ENCODE measurements around the gene ZNF155. TPM values are rescaled to one million over a fixed set of nuclear protein-coding genes. Genes with fewer than 3 reads are reported as not detected.

Gene ZNF155
- total RNA-seq, 1 donor from 2014 or later, result 10.3 TPM

DNA sequence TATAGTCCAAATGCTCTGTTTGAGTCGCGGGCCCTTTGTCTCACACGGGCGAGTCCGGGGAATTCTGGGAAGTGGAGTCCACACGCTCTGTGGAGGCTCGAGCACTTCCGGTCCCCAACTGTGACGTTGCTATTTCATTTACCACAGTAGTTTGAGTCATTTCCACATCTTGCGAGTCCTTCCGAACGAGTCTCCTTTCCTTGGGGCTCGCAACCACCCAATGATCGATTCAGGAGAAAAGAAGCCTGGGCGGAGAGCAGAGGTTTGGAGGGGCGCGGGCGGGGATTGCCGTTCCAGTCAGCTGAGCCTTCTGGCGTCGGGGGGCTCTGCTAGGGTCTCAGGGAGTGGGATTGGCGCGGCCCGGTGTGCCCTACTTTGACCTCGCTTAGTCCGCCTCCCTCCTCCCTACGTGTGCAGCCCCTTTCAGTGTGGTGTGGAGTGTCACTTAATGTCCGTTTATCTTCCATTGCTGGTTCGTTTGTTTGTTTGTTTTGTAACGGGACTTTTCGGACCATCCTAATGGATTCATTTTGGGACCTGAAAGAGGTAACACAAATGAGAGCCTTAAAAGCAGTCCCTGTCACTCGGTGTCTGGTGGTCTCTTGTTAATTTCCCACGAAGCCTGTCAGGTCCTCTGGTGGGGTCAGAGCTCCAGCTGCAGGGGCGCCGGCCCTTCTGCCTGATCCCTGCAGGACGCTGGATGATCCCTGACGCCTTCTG is 41.4 kb downstream of the ZNF155 start, which contains the start of gene ZNF222:
Gene ZNF222 (plus strand): TSS at position 163 of the 720 bp plus-strand sequence. CDS start 58 bp downstream, at position 221.
- Mint-ChIP-seq H3K27ac (peak within 1 kb of the TSS; percentile 91), H3K4me1 (ENCODE audit: unreplicated experiment) (peaks cover 14% of the 10 kb centered on the region), H3K4me3 (peak within 1 kb of the TSS; percentile 98), H3K9me3 (peaks cover 16% of the 10 kb centered on the region), H3K36me3 (peaks cover 48% of the 10 kb centered on the region), H3K27me3 (peaks cover 8% of the 10 kb centered on the region)
- peak; percentile 77 for DNase-seq (ENCODE audit: extremely low spot score, unreplicated experiment)
- TF ChIP-seq CTCF (conservative IDR thresholded peaks at IDR 0.05), result no peak

- peak overlapping the region; percentile 50 for H3K27ac Mint-ChIP-seq
- peaks cover 16% of the 10 kb centered on the region for H3K9me3 Mint-ChIP-seq
- no peak for TF ChIP-seq CTCF (conservative IDR thresholded peaks at IDR 0.05)
- no peak for DNase-seq (ENCODE audit: extremely low spot score, unreplicated experiment)
- H3K4me3 Mint-ChIP-seq, result peak overlapping the region; percentile 98
- peaks cover 14% of the 10 kb centered on the region for H3K4me1 Mint-ChIP-seq (ENCODE audit: unreplicated experiment)
- H3K36me3 Mint-ChIP-seq, result peaks cover 55% of the 10 kb centered on the region
- peaks cover 3% of the 10 kb centered on the region for H3K27me3 Mint-ChIP-seq
These were observed 42.6 kb downstream of the ZNF155 start for GRCh38 chr19:44026622-44027021.

GRCh38 chr19:44032001-44032610 is 48.1 kb downstream of the ZNF155 start:
- Mint-ChIP-seq H3K9me3 (peaks cover 26% of the 10 kb centered on the region), H3K36me3 (peaks cover 53% of the 10 kb centered on the region), H3K4me3 (no peak overlapping the region), H3K27me3 (no peaks in the 10 kb centered on the region), H3K27ac (no peak overlapping the region), H3K4me1 (ENCODE audit: unreplicated experiment) (no peaks in the 10 kb centered on the region)
- no peak for TF ChIP-seq CTCF (conservative IDR thresholded peaks at IDR 0.05)
- DNase-seq (ENCODE audit: extremely low spot score, unreplicated experiment), result no peak

- no peak overlapping the region for H3K27ac Mint-ChIP-seq
- H3K4me3 Mint-ChIP-seq, result no peak overlapping the region
- peaks cover 5% of the 10 kb centered on the region for H3K9me3 Mint-ChIP-seq
- no peak for DNase-seq (ENCODE audit: extremely low spot score, unreplicated experiment)
- no peaks in the 10 kb centered on the region for H3K4me1 Mint-ChIP-seq (ENCODE audit: unreplicated experiment)
- no peak for TF ChIP-seq CTCF (conservative IDR thresholded peaks at IDR 0.05)
- peaks cover 33% of the 10 kb centered on the region for H3K27me3 Mint-ChIP-seq
- no peaks in the 10 kb centered on the region for H3K36me3 Mint-ChIP-seq
These were observed 58.2 kb downstream of the ZNF155 start for GRCh38 chr19:44042147-44042546.

Other genes starting within 250 kb of the ZNF155 start
- gene SMG9, start 229.2 kb upstream of the ZNF155 start, total RNA-seq (ENCODE audit: low replicate concordance), result 44.5 and 64.9 TPM in 2 replicates
- 1.6 and 7.7 TPM in 2 replicates for gene KCNN4, start 203.2 kb upstream of the ZNF155 start, total RNA-seq (ENCODE audit: low replicate concordance)
- 0.85 and 3.9 TPM in 2 replicates for gene LYPD5, start 181.7 kb upstream of the ZNF155 start, total RNA-seq (ENCODE audit: low replicate concordance)
- gene ZNF283, start 156.9 kb upstream of the ZNF155 start, total RNA-seq (ENCODE audit: low replicate concordance), result 13.1 and 18.2 TPM in 2 replicates
- gene ZNF404, start 100.2 kb upstream of the ZNF155 start, total RNA-seq (ENCODE audit: low replicate concordance), result 5.4 and 7.5 TPM in 2 replicates
- 13.9 and 19.2 TPM in 2 replicates for gene ZNF45, start 48.9 kb upstream of the ZNF155 start, total RNA-seq (ENCODE audit: low replicate concordance)
- 7.6 and 12.2 TPM in 2 replicates for gene ZNF221, start 33.0 kb upstream of the ZNF155 start, total RNA-seq (ENCODE audit: low replicate concordance)
- gene ZNF230, start 18.8 kb downstream of the ZNF155 start, total RNA-seq (ENCODE audit: low replicate concordance), result 5.0 and 6.5 TPM in 2 replicates
- 6.7 and 7.9 TPM in 2 replicates for gene ZNF222, start 41.2 kb downstream of the ZNF155 start, total RNA-seq (ENCODE audit: low replicate concordance)
- gene ZNF223, start 67.8 kb downstream of the ZNF155 start, total RNA-seq (ENCODE audit: low replicate concordance), result 8.4 and 10.0 TPM in 2 replicates
- 4.9 and 5.2 TPM in 2 replicates for gene ZNF284, start 88.0 kb downstream of the ZNF155 start, total RNA-seq (ENCODE audit: low replicate concordance)
- gene ZNF224, start 110.2 kb downstream of the ZNF155 start, total RNA-seq (ENCODE audit: low replicate concordance), result 28.9 and 32.8 TPM in 2 replicates
- gene ZNF225, start 129.2 kb downstream of the ZNF155 start, total RNA-seq (ENCODE audit: low replicate concordance), result 5.8 and 8.4 TPM in 2 replicates
- gene ZNF234, start 157.4 kb downstream of the ZNF155 start, total RNA-seq (ENCODE audit: low replicate concordance), result 17.2 and 20.7 TPM in 2 replicates
- gene ZNF226, start 180.9 kb downstream of the ZNF155 start, total RNA-seq (ENCODE audit: low replicate concordance), result 25.1 and 28.8 TPM in 2 replicates
- gene ZNF227, start 228.3 kb downstream of the ZNF155 start, total RNA-seq (ENCODE audit: low replicate concordance), result 21.3 and 32.1 TPM in 2 replicates